Measurements from ENCODE around the gene SAMD4B.

SAMD4B gene

GRCh38 chr19:39422020-39422419, 79.8 kb downstream of the SAMD4B start:
- in situ Hi-C loops (cut with HindIII; ENCODE audit: low pct_ligation_motif_present, low sequenced_read_pairs), result no loop called here

GRCh38 chr19:39423258-39424086, 81.3 kb downstream of the SAMD4B start:
- Histone ChIP-seq H3K36me3 (replicated peaks) (peaks cover 67% of the 10 kb centered on the region), H3K27ac (no peak overlapping the region), H3K27me3 (replicated peaks) (no peaks in the 10 kb centered on the region), H3K4me3 (ENCODE audit: low read depth, low read length) (no peak overlapping the region)
- no peak for DNase-seq
- TF ChIP-seq CTCF (IDR thresholded peaks at IDR 0.05; ENCODE audit: low read depth, low read length, missing control alignments), result no peak
- in situ Hi-C loops (cut with HindIII; ENCODE audit: low pct_ligation_motif_present, low sequenced_read_pairs), result no loop called here

More at GRCh38 chr19:39422020-39422419, 79.8 kb downstream of the SAMD4B start:
- Histone ChIP-seq H3K4me3 (ENCODE audit: low read depth, low read length) (no peak overlapping the region), H3K27me3 (replicated peaks) (no peaks in the 10 kb centered on the region), H3K36me3 (replicated peaks) (peaks cover 80% of the 10 kb centered on the region), H3K27ac (no peak overlapping the region)
- no peak for TF ChIP-seq CTCF (IDR thresholded peaks at IDR 0.05; ENCODE audit: low read depth, low read length, missing control alignments)
- DNase-seq, result no peak

GRCh38 chr19:39424934-39425333, 82.7 kb downstream of the SAMD4B start:
- Histone ChIP-seq H3K27ac (no peak overlapping the region), H3K4me3 (ENCODE audit: low read depth, low read length) (no peak overlapping the region), H3K36me3 (replicated peaks) (peaks cover 53% of the 10 kb centered on the region), H3K27me3 (replicated peaks) (no peaks in the 10 kb centered on the region)
- in situ Hi-C loops (cut with HindIII; ENCODE audit: low pct_ligation_motif_present, low sequenced_read_pairs), result no loop called here
- TF ChIP-seq CTCF (IDR thresholded peaks at IDR 0.05; ENCODE audit: low read depth, low read length, missing control alignments), result no peak
- DNase-seq, result no peak

- no peaks in the 10 kb centered on the region for H3K27me3 ChIP-seq (replicated peaks)
- no peak overlapping the region for H3K4me3 ChIP-seq (ENCODE audit: low read depth, low read length)
- no peak overlapping the region for H3K27ac ChIP-seq
- in situ Hi-C loops (cut with HindIII; ENCODE audit: low pct_ligation_motif_present, low sequenced_read_pairs), result no loop called here
- peaks cover 44% of the 10 kb centered on the region for H3K36me3 ChIP-seq (replicated peaks)
- TF ChIP-seq CTCF (IDR thresholded peaks at IDR 0.05; ENCODE audit: low read depth, low read length, missing control alignments), result no peak
- no peak for DNase-seq
Observed at GRCh38 chr19:39425744-39426143, 83.5 kb downstream of the SAMD4B start.

GRCh38 chr19:39426170-39426569, 83.9 kb downstream of the SAMD4B start:
- no peak overlapping the region for H3K27ac ChIP-seq
- TF ChIP-seq CTCF (IDR thresholded peaks at IDR 0.05; ENCODE audit: low read depth, low read length, missing control alignments), result no peak
- in situ Hi-C loops (cut with HindIII; ENCODE audit: low pct_ligation_motif_present, low sequenced_read_pairs), result no loop called here
- H3K4me3 ChIP-seq (ENCODE audit: low read depth, low read length), result no peak overlapping the region
- peaks cover 42% of the 10 kb centered on the region for H3K36me3 ChIP-seq (replicated peaks)
- no peak for DNase-seq
- H3K27me3 ChIP-seq (replicated peaks), result no peaks in the 10 kb centered on the region

Data from brain microvascular endothelial cell (primary cell).